Measurements from ENCODE around the gene VIL1.

VIL1 gene

GRCh38 chr2:218434456-218434855, 15.5 kb downstream of the VIL1 start:
- no peak overlapping the region for H3K4me3 ChIP-seq (ENCODE audit: low read length)
- H3K27me3 ChIP-seq (ENCODE audit: control insufficient read depth, insufficient read depth, low read length) = no peaks in the 10 kb centered on the region
- H3K9ac ChIP-seq (ENCODE audit: low read length) = no peak overlapping the region
- H3K27ac ChIP-seq (ENCODE audit: low read length) = no peak overlapping the region
- H3K9me3 ChIP-seq (ENCODE audit: control insufficient read depth, low read depth, low read length) = no peaks in the 10 kb centered on the region
- no peaks in the 10 kb centered on the region for H3K36me3 ChIP-seq (ENCODE audit: control insufficient read depth, low read depth, low read length)
- no peaks in the 10 kb centered on the region for H3K4me1 ChIP-seq (ENCODE audit: control insufficient read depth, low read depth, low read length)

GRCh38 chr2:218435003-218435982, 16.4 kb downstream of the VIL1 start:
- Histone ChIP-seq H3K36me3 (ENCODE audit: control insufficient read depth, low read depth, low read length) (no peaks in the 10 kb centered on the region), H3K9me3 (ENCODE audit: control insufficient read depth, low read depth, low read length) (no peaks in the 10 kb centered on the region), H3K27me3 (ENCODE audit: control insufficient read depth, insufficient read depth, low read length) (no peaks in the 10 kb centered on the region), H3K9ac (ENCODE audit: low read length) (no peak overlapping the region), H3K4me1 (ENCODE audit: control insufficient read depth, low read depth, low read length) (no peaks in the 10 kb centered on the region), H3K4me3 (ENCODE audit: low read length) (no peak overlapping the region), H3K27ac (ENCODE audit: low read length) (no peak overlapping the region)

DNA sequence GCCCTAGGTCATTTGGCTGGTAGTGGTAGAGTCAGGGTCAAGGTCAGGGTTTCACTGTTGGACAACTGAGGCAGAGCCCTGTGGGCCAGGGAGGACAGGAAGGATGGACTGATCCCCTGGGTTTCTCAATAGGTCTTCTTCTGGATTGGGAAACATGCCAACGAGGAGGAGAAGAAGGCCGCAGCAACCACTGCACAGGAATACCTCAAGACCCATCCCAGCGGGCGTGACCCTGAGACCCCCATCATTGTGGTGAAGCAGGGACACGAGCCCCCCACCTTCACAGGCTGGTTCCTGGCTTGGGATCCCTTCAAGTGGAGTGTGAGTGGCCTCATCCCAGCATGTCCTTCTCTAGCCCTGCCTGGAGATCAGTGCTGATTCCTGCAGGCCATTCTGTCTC, 18.1 kb downstream of the VIL1 start:
- Histone ChIP-seq H3K9me3 (ENCODE audit: control insufficient read depth, low read depth, low read length) (no peaks in the 10 kb centered on the region), H3K27ac (ENCODE audit: low read length) (no peak overlapping the region), H3K4me3 (ENCODE audit: low read length) (no peak overlapping the region), H3K36me3 (ENCODE audit: control insufficient read depth, low read depth, low read length) (no peaks in the 10 kb centered on the region), H3K9ac (ENCODE audit: low read length) (no peak overlapping the region), H3K4me1 (ENCODE audit: control insufficient read depth, low read depth, low read length) (no peaks in the 10 kb centered on the region), H3K27me3 (ENCODE audit: control insufficient read depth, insufficient read depth, low read length) (no peaks in the 10 kb centered on the region)

- Histone ChIP-seq H3K4me3 (ENCODE audit: low read length) (no peak overlapping the region), H3K4me1 (ENCODE audit: control insufficient read depth, low read depth, low read length) (no peaks in the 10 kb centered on the region), H3K27ac (ENCODE audit: low read length) (no peak overlapping the region), H3K9me3 (ENCODE audit: control insufficient read depth, low read depth, low read length) (no peaks in the 10 kb centered on the region), H3K36me3 (ENCODE audit: control insufficient read depth, low read depth, low read length) (no peaks in the 10 kb centered on the region), H3K9ac (ENCODE audit: low read length) (no peak overlapping the region), H3K27me3 (ENCODE audit: control insufficient read depth, insufficient read depth, low read length) (no peaks in the 10 kb centered on the region)
Observed at GRCh38 chr2:218437969-218438368, 19.0 kb downstream of the VIL1 start.

DNA sequence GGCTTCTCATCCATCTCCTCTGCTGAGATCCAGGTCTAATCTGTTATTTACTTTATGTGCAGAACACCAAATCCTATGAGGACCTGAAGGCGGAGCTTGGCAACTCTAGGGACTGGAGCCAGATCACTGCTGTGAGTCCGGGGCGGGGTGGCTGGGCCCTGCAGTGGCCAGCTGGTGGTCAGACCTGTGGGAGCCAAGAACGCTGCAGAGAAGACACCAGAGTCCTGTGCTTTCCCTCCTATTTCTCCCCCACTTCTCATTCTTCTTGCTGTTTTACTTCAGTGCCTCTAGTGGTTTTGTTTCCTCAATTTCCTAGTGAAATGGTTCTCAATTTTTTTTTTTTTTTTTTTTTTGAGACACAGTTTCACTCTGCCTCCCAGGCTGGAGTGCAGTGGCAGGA, 19.7 kb downstream of the VIL1 start:
- Histone ChIP-seq H3K36me3 (ENCODE audit: control insufficient read depth, low read depth, low read length) (no peaks in the 10 kb centered on the region), H3K9ac (ENCODE audit: low read length) (no peak overlapping the region), H3K4me3 (ENCODE audit: low read length) (no peak overlapping the region), H3K4me1 (ENCODE audit: control insufficient read depth, low read depth, low read length) (no peaks in the 10 kb centered on the region), H3K27ac (ENCODE audit: low read length) (no peak overlapping the region), H3K27me3 (ENCODE audit: control insufficient read depth, insufficient read depth, low read length) (no peaks in the 10 kb centered on the region), H3K9me3 (ENCODE audit: control insufficient read depth, low read depth, low read length) (no peaks in the 10 kb centered on the region)

DNA sequence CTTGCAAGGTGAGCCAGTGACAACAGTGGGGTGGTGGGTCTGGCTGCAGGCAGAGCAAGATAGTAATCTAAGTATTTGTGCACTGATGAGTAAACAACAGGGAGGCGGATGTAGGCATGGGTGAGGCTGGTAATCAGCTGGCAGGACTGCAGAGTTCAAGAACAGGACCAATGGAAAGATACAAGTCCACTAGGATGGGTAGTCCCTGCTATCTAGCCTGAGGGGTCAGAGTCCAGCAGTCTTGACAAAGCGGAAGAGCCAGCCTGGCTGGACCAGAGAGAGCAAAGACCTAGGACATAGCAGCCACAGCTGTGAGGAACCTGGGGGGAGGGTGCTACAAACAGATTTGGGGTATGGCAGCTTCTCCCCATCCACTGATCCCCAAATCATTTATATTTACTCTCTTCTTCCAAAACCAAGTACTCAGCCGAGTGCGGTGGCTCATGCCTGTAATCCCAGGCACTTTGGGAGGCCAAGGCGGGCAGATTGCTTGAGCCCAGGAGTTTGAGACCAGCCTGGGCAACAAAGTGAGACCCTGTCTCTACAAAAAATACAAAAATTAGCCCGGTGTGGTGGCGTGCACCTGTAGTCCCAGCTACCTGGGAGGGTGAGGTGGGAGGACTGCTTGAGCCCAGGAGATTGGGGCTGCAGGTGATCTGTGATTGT, 25.9 kb downstream of the VIL1 start:
- Histone ChIP-seq H3K4me3 (ENCODE audit: low read length) (no peak overlapping the region), H3K27me3 (ENCODE audit: control insufficient read depth, insufficient read depth, low read length) (no peaks in the 10 kb centered on the region), H3K9me3 (ENCODE audit: control insufficient read depth, low read depth, low read length) (no peaks in the 10 kb centered on the region), H3K27ac (ENCODE audit: low read length) (no peak overlapping the region), H3K36me3 (ENCODE audit: control insufficient read depth, low read depth, low read length) (peaks cover 12% of the 10 kb centered on the region), H3K9ac (ENCODE audit: low read length) (no peak overlapping the region), H3K4me1 (ENCODE audit: control insufficient read depth, low read depth, low read length) (no peaks in the 10 kb centered on the region)

DNA sequence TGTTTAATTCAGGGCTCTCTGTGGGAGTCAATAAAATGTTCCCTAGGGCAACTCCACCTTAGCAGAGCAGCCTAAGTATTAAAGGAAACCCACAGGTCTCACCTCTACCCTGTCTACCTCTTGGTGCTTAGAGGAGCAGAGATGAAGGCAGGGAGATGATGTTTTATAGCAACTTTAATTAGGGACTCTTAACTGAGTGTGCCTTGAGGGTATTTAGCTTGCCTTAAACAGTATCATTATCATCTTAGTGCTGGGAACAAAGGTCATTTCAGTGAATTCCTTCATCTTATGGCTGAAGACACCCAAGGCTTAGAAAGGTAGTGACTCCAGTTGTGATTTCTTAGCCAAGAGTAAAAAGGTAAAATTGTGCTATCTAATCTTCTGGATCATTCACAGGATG, 26.7 kb downstream of the VIL1 start:
- H3K27ac ChIP-seq (ENCODE audit: low read length) = no peak overlapping the region
- H3K9me3 ChIP-seq (ENCODE audit: control insufficient read depth, low read depth, low read length) = no peaks in the 10 kb centered on the region
- peaks cover 1% of the 10 kb centered on the region for H3K4me1 ChIP-seq (ENCODE audit: control insufficient read depth, low read depth, low read length)
- no peaks in the 10 kb centered on the region for H3K27me3 ChIP-seq (ENCODE audit: control insufficient read depth, insufficient read depth, low read length)
- H3K36me3 ChIP-seq (ENCODE audit: control insufficient read depth, low read depth, low read length) = peaks cover 19% of the 10 kb centered on the region
- H3K4me3 ChIP-seq (ENCODE audit: low read length) = no peak overlapping the region
- no peak overlapping the region for H3K9ac ChIP-seq (ENCODE audit: low read length)

GRCh38 chr2:218446547-218446946, 27.6 kb downstream of the VIL1 start:
- no peak overlapping the region for H3K9ac ChIP-seq (ENCODE audit: low read length)
- H3K9me3 ChIP-seq (ENCODE audit: control insufficient read depth, low read depth, low read length) = no peaks in the 10 kb centered on the region
- peaks cover 21% of the 10 kb centered on the region for H3K36me3 ChIP-seq (ENCODE audit: control insufficient read depth, low read depth, low read length)
- H3K27me3 ChIP-seq (ENCODE audit: control insufficient read depth, insufficient read depth, low read length) = no peaks in the 10 kb centered on the region
- no peak overlapping the region for H3K4me3 ChIP-seq (ENCODE audit: low read length)
- H3K4me1 ChIP-seq (ENCODE audit: control insufficient read depth, low read depth, low read length) = peaks cover 9% of the 10 kb centered on the region
- no peak overlapping the region for H3K27ac ChIP-seq (ENCODE audit: low read length)

DNA sequence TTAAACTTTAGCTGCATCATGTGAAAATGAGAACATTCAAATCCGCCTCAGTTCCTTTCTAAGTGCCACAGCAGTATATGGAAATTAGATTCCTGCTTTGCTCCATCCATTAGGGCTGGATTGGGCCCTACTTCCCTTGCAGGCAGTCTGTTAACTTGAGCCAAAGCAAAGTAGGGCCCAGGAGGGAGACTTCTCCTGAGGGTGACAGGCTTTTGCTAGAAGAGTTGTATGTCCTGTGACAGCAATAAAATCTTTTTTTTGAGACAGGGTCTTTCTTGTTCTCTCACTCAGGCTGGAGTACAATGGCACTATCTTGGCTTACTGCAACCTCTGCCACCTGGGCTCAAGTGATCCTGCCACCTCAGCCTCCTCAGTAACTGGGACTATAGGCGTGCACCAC, 28.1 kb downstream of the VIL1 start:
- Histone ChIP-seq H3K4me1 (ENCODE audit: control insufficient read depth, low read depth, low read length) (peaks cover 14% of the 10 kb centered on the region), H3K27ac (ENCODE audit: low read length) (no peak overlapping the region), H3K4me3 (ENCODE audit: low read length) (no peak overlapping the region), H3K9me3 (ENCODE audit: control insufficient read depth, low read depth, low read length) (no peaks in the 10 kb centered on the region), H3K9ac (ENCODE audit: low read length) (no peak overlapping the region), H3K27me3 (ENCODE audit: control insufficient read depth, insufficient read depth, low read length) (no peaks in the 10 kb centered on the region), H3K36me3 (ENCODE audit: control insufficient read depth, low read depth, low read length) (peaks cover 21% of the 10 kb centered on the region)

DNA sequence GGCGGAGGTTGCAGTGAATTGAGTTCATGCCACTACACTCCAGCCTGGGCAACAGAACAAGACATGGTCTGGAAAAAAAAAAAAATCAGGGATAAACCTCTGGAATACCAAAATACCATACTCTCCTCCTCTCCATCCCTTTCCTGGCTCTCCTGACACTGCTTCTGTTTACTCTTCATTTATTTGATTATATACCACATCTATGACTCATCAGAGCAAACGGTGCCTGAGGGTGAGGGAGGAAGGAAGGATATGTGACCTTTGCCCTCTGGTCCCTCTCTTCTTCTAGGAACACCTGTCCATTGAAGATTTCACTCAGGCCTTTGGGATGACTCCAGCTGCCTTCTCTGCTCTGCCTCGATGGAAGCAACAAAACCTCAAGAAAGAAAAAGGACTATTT, 30.0 kb downstream of the VIL1 start:
- H3K27me3 ChIP-seq (ENCODE audit: control insufficient read depth, insufficient read depth, low read length) = no peaks in the 10 kb centered on the region
- peaks cover 27% of the 10 kb centered on the region for H3K36me3 ChIP-seq (ENCODE audit: control insufficient read depth, low read depth, low read length)
- H3K4me1 ChIP-seq (ENCODE audit: control insufficient read depth, low read depth, low read length) = peaks cover 14% of the 10 kb centered on the region

DNA sequence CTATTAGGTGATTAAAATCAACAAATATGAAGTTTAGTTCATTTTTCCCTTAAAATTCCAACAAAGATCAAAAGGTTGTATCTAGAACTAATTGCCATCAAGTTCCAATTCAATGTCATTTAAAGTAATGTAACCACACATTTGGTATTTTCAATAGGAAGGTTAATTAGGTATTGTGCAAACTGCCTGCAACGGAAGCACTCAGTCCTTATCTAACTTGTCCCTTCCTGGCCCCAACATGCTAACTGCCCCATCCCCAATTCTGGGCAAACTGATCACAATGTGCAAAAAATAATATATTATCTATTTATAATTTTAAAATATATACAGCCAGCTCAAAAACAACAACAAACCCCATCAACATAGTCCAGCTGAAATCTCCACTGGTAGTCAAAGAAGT, 33.2 kb downstream of the VIL1 start:
- H3K9me3 ChIP-seq (ENCODE audit: control insufficient read depth, low read depth, low read length) = no peaks in the 10 kb centered on the region
- no peak overlapping the region for H3K27ac ChIP-seq (ENCODE audit: low read length)
- peaks cover 14% of the 10 kb centered on the region for H3K4me1 ChIP-seq (ENCODE audit: control insufficient read depth, low read depth, low read length)
- no peak overlapping the region for H3K4me3 ChIP-seq (ENCODE audit: low read length)
- no peaks in the 10 kb centered on the region for H3K27me3 ChIP-seq (ENCODE audit: control insufficient read depth, insufficient read depth, low read length)
- no peak overlapping the region for H3K9ac ChIP-seq (ENCODE audit: low read length)
- peaks cover 48% of the 10 kb centered on the region for H3K36me3 ChIP-seq (ENCODE audit: control insufficient read depth, low read depth, low read length)

More for the DNA sequence above, 30.0 kb downstream of the VIL1 start:
- H3K27ac ChIP-seq (ENCODE audit: low read length) = no peak overlapping the region
- H3K4me3 ChIP-seq (ENCODE audit: low read length) = no peak overlapping the region
- H3K9ac ChIP-seq (ENCODE audit: low read length) = no peak overlapping the region
- H3K9me3 ChIP-seq (ENCODE audit: control insufficient read depth, low read depth, low read length) = no peaks in the 10 kb centered on the region
